AG09309 (cell line): Measurements from ENCODE around the gene GABRB3.

Source experiments
- DNase-seq: peaks from one replicate; pipeline ENCODE4 v3.0.0-alpha.2; 2010; ENCODE audit warnings: low read depth
- H3K4me3 ChIP-seq: 2 replicates; pipeline ENCODE4 v1.5.1; 2011; ENCODE audit warnings: mild to moderate bottlenecking, low read depth, low read length, moderate library complexity; ENCODE audit not compliant: control insufficient read depth
- CTCF ChIP-seq: IDR thresholded peaks from 2 replicates; pipeline ENCODE4 v1.5.1; 2011; ENCODE audit warnings: mild to moderate bottlenecking, low read depth, low read length, inconsistent platforms; ENCODE audit not compliant: insufficient read depth, control insufficient read depth; ENCODE audit errors: missing control alignments

Gene GABRB3

GRCh38 chr15:26702381-26702780 lies 70.5 kb downstream of the GABRB3 start:
- no peak for TF ChIP-seq CTCF
- no peak overlapping the region for H3K4me3 ChIP-seq
- no peak for DNase-seq

GRCh38 chr15:26698555-26698954 lies 74.3 kb downstream of the GABRB3 start:
- H3K4me3 ChIP-seq = no peak overlapping the region
- TF ChIP-seq CTCF = no peak
- DNase-seq = no peak

GRCh38 chr15:26697913-26698312 lies 75.0 kb downstream of the GABRB3 start:
- no peak for DNase-seq
- H3K4me3 ChIP-seq = no peak overlapping the region
- no peak for TF ChIP-seq CTCF

GRCh38 chr15:26691249-26691648 lies 81.6 kb downstream of the GABRB3 start:
- no peak for DNase-seq
- H3K4me3 ChIP-seq = no peak overlapping the region
- TF ChIP-seq CTCF = no peak

DNA sequence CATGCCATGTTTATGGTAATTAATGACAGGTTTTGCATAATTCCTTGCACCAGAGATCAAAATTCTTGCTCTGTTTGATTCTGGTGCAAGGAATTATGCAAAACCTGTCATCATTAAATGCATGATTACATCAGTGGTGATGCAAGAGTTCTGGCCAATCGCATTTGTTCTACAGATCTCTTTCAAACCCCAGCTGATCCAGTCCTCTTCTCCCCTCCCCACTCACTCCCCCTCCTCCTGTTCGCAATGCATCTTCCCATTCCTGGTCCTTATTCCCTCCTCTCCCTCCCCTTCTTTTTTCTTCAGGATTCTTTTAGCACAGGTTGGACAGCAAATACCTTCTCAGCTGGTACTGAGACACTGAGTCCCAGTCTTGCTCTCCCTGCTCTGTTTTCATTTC lies 82.1 kb downstream of the GABRB3 start:
- DNase-seq = no peak
- no peak for TF ChIP-seq CTCF
- no peak overlapping the region for H3K4me3 ChIP-seq

DNA sequence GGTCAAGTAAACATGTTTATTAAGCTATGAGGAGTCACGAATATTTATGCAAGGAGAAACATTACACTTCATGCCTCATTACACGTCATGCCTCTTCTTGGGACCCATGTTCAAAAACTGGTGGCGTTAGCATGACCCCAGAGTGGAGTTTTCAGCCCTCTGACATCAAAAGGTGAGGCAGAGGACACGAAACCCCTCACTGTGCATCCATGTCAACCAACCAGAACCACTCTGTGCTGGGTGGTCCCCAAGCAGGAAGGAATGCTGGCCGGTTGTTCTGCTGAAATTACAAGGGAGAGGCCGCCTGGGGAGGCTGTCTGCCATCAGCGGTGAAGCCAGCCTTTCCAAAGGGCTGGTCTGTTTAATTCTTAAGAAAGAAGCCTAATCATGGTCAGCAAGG lies 83.4 kb downstream of the GABRB3 start:
- no peak for DNase-seq
- TF ChIP-seq CTCF = no peak
- H3K4me3 ChIP-seq = no peak overlapping the region

DNA sequence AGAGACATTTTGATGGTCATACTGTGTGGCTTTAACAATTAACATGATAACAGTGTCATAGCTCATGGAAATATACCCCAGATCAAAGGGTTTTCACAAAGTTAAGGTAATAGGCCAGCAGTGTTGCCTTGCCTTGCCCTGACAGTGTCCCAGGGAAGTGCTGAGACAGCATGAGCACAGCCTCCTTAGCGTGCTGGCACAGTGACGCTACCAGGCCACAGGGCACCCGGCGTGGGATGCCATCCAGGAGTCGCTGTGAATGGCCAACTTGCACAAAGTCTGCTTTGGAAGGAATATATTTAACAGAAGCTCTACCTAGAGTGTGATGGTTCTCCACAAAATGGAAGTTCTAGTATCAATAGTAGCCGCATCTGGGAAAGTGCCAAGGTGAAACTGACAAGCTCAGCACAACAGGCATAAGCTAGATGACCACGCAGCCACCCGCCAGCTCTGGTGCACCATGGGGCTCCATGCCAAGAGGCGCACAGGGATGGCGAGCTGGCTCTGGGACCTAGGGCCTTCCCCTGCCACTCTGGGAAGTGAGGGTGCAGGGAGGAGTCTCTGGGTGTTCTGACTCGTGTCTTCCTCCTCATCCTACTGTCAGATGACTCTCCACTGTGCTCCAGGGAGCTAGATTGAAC lies 86.2 kb downstream of the GABRB3 start:
- DNase-seq = no peak

More for the DNA sequence above, 86.2 kb downstream of the GABRB3 start:
- H3K4me3 ChIP-seq = no peak overlapping the region
- TF ChIP-seq CTCF = no peak
